ENCODE results near the gene EDIL3. TPM values are rescaled to one million over a fixed set of nuclear protein-coding genes. Genes with fewer than 3 reads are reported as not detected.

The EDIL3 gene
- total and polyA plus RNA-seq, 4 donors: 8.3 to 66.0 (median 11.0) TPM

DNA sequence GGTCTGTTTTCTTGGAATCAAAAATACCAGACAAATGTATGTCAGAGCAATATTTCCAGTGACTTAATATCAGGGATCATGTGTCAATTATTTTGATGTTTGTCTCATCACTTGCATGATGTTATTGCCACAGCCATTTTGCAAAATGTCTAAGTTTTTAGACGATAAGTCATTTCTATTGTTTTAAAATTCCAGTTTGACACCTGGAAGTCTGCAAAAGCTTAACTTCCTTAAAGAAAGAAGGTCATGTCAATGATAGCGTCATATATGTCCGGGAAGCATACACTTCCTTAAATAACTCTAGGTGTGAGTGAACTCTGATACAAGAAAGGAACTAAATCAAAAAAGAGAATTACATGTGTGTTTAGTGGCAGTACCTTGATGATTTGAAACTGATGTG is 259.5 kb downstream of the EDIL3 start:
- ATAC-seq (ENCODE audit: insufficient read depth, low FRiP score): no peak
- peaks cover 0 to 4% (median 0%) of the 10 kb centered on the region in 4 donors for H3K9me3 ChIP-seq (ENCODE audit: control insufficient read depth in 4 of 4, insufficient read depth in 3 of 4, low read length in 3 of 4)
- TF ChIP-seq, protein P1, sequence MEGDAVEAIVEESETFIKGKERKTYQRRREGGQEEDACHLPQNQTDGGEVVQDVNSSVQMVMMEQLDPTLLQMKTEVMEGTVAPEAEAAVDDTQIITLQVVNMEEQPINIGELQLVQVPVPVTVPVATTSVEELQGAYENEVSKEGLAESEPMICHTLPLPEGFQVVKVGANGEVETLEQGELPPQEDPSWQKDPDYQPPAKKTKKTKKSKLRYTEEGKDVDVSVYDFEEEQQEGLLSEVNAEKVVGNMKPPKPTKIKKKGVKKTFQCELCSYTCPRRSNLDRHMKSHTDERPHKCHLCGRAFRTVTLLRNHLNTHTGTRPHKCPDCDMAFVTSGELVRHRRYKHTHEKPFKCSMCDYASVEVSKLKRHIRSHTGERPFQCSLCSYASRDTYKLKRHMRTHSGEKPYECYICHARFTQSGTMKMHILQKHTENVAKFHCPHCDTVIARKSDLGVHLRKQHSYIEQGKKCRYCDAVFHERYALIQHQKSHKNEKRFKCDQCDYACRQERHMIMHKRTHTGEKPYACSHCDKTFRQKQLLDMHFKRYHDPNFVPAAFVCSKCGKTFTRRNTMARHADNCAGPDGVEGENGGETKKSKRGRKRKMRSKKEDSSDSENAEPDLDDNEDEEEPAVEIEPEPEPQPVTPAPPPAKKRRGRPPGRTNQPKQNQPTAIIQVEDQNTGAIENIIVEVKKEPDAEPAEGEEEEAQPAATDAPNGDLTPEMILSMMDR (IDR thresholded peaks at IDR 0.05; ENCODE audit: control extremely low read depth, extremely low read depth): no peak
- no peak overlapping the region for H3K9ac ChIP-seq (ENCODE audit: insufficient read depth in 1 of 2, low read length in 2 of 2)
- H3K27ac ChIP-seq (ENCODE audit: low read depth in 1 of 2, low read length in 1 of 2): no peak overlapping the region
- H3K4me1 ChIP-seq (ENCODE audit: control insufficient read depth in 5 of 5, insufficient read depth in 5 of 5, low read length in 5 of 5): no peaks in the 10 kb centered on the region
- H3K4me3 ChIP-seq: no peak overlapping the region
- no peaks in the 10 kb centered on the region for H3K36me3 ChIP-seq (ENCODE audit: control insufficient read depth in 4 of 4, insufficient read depth in 4 of 4, low read length in 4 of 4)
- peak in 1 of 3 donors; percentile 4 for DNase-seq
- H3K27me3 ChIP-seq (ENCODE audit: control insufficient read depth in 3 of 3, insufficient read depth in 3 of 3, low read length in 2 of 3): no peaks in the 10 kb centered on the region
- WGBS, 2 donors: 62 to 77% methylated on average over 3 of the region's 3 CpGs

DNA sequence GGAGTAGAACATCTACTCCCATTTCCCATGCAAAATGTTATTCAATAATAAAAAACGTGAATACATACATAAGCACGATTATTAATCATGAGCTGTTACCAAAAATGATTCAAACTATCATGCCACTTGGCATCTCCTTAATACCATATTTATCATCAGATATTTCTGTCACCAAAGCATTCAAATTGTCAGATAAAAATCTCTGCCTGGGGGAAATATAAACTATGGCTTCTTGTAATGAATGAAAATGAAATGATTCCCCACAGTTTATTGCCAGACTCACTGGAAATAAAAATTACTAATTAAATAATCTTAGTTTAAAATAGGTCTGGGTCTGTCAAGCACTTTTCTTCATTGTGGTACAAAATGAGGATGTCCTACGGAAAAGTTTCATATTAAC is 265.4 kb downstream of the EDIL3 start:
- Histone ChIP-seq H3K27ac (ENCODE audit: low read depth in 1 of 2, low read length in 1 of 2) (no peak overlapping the region), H3K36me3 (ENCODE audit: control insufficient read depth in 4 of 4, insufficient read depth in 4 of 4, low read length in 4 of 4) (no peaks in the 10 kb centered on the region), H3K9ac (ENCODE audit: insufficient read depth in 1 of 2, low read length in 2 of 2) (no peak overlapping the region), H3K9me3 (ENCODE audit: control insufficient read depth in 4 of 4, insufficient read depth in 3 of 4, low read length in 3 of 4) (no peaks in the 10 kb centered on the region), H3K4me3 (no peak overlapping the region), H3K4me1 (ENCODE audit: control insufficient read depth in 5 of 5, insufficient read depth in 5 of 5, low read length in 5 of 5) (no peaks in the 10 kb centered on the region), H3K27me3 (ENCODE audit: control insufficient read depth in 3 of 3, insufficient read depth in 3 of 3, low read length in 2 of 3) (no peaks in the 10 kb centered on the region)
- WGBS, 2 donors: 69 to 73% methylated on average over 3 of the region's 3 CpGs
- ATAC-seq (ENCODE audit: insufficient read depth, low FRiP score) (no peak), DNase-seq (no peak)
- TF ChIP-seq, protein P1 (IDR thresholded peaks at IDR 0.05; ENCODE audit: control extremely low read depth, extremely low read depth): no peak

DNA sequence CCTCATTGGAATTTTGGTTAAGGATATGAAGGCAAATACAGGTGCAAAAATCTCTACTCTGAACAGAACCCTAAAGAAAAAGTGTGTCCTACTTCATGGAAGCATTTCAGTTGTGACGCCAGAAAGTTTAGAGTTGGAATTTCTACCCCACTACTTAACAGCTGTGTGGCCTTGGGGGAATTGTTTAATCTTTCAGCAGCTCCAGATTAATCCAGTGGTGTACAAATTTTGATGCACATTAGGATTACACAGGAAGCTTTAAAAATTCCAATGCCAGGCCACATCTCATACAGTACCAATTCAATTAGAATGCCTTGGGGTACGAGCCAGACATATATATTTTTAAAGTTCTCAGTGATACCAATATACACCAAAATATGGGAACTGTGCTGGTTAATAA is 266.1 kb downstream of the EDIL3 start:
- no peaks in the 10 kb centered on the region for H3K27me3 ChIP-seq (ENCODE audit: control insufficient read depth in 3 of 3, insufficient read depth in 3 of 3, low read length in 2 of 3)
- no peak for ATAC-seq (ENCODE audit: insufficient read depth, low FRiP score)
- H3K36me3 ChIP-seq (ENCODE audit: control insufficient read depth in 4 of 4, insufficient read depth in 4 of 4, low read length in 4 of 4): no peaks in the 10 kb centered on the region
- 91 to 94% methylated on average over 2 of the region's 2 CpGs for WGBS, 2 donors
- no peak for DNase-seq
- TF ChIP-seq, protein P1 (IDR thresholded peaks at IDR 0.05; ENCODE audit: control extremely low read depth, extremely low read depth): no peak
- no peak overlapping the region for H3K27ac ChIP-seq (ENCODE audit: low read depth in 1 of 2, low read length in 1 of 2)
- no peaks in the 10 kb centered on the region for H3K9me3 ChIP-seq (ENCODE audit: control insufficient read depth in 4 of 4, insufficient read depth in 3 of 4, low read length in 3 of 4)
- no peak overlapping the region for H3K4me3 ChIP-seq
- H3K9ac ChIP-seq (ENCODE audit: insufficient read depth in 1 of 2, low read length in 2 of 2): no peak overlapping the region
- H3K4me1 ChIP-seq (ENCODE audit: control insufficient read depth in 5 of 5, insufficient read depth in 5 of 5, low read length in 5 of 5): no peaks in the 10 kb centered on the region

DNA sequence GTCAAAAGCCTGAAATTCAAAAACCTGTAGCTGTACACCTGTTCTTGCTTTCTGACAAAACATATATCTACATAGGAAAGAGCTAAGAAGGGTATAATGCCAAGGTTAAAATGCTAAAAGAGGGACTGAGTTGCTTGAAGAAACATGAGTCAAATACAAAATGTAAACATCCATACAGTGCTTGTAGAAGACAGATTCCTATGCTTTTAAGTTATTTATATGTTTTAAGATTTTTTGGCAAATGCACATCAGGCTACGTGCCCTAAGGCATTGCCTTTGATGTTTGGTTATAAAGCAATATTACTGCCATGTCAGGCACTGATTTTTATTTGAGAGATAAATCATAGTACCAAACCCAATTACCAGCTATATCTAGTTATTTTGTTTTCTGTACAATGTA is 269.0 kb downstream of the EDIL3 start:
- ATAC-seq (ENCODE audit: insufficient read depth, low FRiP score) (no peak), DNase-seq (no peak)
- H3K36me3 ChIP-seq (ENCODE audit: control insufficient read depth in 4 of 4, insufficient read depth in 4 of 4, low read length in 4 of 4): no peaks in the 10 kb centered on the region
- no peaks in the 10 kb centered on the region for H3K9me3 ChIP-seq (ENCODE audit: control insufficient read depth in 4 of 4, insufficient read depth in 3 of 4, low read length in 3 of 4)
- no peaks in the 10 kb centered on the region for H3K4me1 ChIP-seq (ENCODE audit: control insufficient read depth in 5 of 5, insufficient read depth in 5 of 5, low read length in 5 of 5)
- 79 to 94% methylated on average over 1 of the region's 1 CpG for WGBS, 2 donors
- H3K27me3 ChIP-seq (ENCODE audit: control insufficient read depth in 3 of 3, insufficient read depth in 3 of 3, low read length in 2 of 3): no peaks in the 10 kb centered on the region
- H3K9ac ChIP-seq (ENCODE audit: insufficient read depth in 1 of 2, low read length in 2 of 2): no peak overlapping the region
- TF ChIP-seq, protein P1 (IDR thresholded peaks at IDR 0.05; ENCODE audit: control extremely low read depth, extremely low read depth): no peak
- no peak overlapping the region for H3K4me3 ChIP-seq
- H3K27ac ChIP-seq (ENCODE audit: low read depth in 1 of 2, low read length in 1 of 2): no peak overlapping the region

Data from lung (tissue), 12 donors.